SHP77 (cell line): ENCODE measurements around the gene UQCRC1.

Source experiments
- DNase-seq, 2 experiments: peaks; one replicate each; lab custom pipeline; 2025; lab: John Stamatoyannopoulos, UW

UQCRC1 gene

DNA sequence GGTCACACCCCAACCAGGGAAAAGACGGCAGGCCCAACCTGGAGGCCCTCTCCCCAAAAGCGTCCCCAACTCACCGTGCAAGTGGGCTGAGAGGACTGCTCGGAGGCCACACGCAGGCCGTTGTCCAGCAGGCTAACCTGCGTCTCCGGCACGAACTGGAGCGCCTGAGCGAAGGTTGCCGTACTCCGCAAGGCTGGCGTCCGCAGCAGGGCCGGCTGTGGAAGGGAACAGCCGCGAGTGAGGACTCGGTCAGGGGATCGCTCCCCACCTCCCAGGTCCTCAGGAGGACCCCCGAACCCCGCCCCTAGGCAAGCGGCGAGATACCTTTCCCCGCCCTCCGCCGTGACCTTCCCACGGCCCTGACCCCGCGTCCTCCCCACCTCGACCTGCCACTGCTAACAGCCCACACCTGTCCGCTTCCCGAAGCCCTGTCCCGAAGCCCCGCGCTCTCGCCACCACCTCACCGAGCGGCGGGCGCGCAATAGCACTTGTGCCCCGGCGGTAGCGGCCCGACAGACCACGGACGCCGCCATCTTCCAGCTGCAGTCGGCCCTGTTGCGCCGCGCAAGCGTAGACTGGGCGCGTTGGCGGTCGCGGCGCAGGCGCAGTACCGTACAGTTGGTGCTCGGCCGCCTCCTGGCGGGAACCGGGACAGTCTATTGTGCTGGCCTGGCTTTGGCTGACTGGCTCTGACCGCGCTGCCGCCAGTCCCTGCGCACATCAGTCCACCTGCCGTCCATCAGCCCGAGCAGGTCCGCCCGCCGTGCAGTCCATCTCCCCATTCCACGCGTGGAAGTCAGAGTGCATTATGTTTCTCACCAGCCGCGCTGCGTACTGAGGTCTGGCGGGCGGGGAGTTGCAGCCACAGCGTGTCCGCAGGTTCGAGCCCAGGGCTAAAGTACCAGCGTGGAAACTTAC is at the start of gene UQCRC1:
UQCRC1 (minus strand) TSS at position 559 of the 918 bp plus-strand sequence; CDS start at position 533, 26 bp downstream.
- DNase-seq: peak; percentile 82 to 87

DNA sequence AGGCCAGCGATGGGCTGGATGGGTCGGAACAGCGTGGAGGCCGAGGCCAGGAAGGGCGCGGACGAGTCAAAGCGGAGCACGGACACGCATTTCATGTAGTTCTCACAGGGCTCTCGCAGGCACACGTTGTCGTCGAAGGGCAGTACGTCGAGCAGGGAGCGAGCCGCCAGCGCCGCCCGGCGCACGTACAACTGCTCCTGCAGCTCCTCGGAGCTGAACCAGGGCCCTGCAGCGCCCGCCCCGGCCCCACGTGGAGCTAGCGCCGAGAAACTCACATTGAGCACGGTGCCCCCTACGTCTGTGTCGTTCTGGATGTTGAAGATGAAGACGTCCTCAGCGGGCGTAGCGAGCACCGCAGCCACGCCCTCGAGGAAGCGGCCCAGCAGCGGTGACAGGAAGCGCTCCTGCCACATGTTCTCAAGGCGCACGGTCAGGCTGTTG is 47.4 kb upstream of the UQCRC1 start:
- no peak for DNase-seq

DNA sequence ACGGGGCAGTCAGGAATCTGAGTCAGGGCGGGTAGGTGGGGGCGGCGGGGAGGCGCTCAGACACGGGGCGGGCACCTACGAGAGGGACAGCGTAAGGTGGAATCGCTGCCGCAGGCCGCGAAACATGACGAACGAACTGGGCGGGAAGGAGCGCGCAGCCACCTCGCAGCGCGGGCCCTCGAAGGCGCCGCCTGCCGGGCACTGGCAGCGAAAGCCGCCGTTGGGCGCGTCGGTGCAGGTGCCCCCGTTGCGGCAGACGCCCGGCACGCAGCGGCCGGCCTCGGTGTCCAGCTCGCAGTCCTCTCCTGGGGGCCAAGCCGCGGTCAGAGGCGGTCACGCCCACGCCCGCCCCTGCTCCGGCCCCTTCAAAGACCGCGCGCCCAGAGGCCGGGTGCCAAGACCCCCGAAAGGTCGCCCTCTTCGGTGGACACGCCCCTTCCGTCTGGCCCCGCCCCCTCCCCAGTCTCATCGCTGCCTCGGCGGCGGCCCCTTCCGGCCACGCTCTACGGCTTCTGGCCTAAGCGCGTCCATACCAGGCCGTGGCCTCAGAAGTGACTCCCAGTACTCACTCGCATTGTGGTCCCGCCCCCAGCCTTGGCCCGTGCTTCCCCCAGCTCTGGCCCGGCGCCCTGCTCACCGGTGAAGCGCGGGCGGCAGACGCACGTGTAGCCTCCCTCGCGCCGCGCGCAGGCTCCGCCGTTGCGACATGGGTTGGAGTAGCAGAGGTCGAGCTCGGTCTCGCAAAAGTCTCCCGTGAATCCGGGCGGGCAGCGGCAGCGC is 46.8 kb upstream of the UQCRC1 start:
- DNase-seq: no peak

DNA sequence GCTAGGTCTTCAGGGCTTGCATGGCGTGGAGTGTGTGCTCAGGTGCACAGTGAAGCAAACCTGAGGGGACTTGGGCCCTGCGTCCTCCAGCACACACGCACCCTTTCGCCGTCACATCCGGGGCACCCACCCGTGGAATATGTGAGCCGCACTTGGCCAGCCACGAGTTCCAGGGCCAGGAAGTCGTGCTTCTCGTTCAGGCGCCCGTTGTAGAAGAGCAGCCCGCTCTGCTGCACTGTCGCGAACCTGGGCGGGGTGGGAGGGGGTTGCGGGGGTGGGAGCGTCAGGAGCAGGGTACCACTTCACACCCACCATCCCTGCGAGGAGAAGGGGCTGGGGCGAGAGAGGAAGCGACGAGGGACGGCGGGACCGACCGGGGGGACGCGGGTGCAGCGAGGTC is 46.2 kb upstream of the UQCRC1 start:
- DNase-seq: no peak

DNA sequence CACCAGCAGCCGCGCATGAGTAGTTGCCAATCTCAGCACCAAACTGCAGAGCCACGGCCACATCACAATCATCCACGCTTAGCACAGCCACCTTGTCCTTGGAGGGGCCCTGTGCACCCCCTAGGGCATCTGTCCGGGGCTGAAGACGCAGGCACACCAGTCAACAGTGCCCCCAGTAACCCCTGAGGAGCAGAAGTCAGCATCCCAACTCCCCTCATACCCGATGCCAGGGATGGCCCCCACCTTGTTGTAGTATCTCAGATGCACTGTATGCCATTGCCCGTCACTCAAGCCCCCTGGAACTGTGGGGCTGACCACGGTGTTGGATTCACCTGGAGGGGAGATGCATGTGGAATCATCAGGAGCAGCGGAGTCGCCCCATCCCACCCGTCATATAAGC is 45.6 kb upstream of the UQCRC1 start:
- DNase-seq: no peak

DNA sequence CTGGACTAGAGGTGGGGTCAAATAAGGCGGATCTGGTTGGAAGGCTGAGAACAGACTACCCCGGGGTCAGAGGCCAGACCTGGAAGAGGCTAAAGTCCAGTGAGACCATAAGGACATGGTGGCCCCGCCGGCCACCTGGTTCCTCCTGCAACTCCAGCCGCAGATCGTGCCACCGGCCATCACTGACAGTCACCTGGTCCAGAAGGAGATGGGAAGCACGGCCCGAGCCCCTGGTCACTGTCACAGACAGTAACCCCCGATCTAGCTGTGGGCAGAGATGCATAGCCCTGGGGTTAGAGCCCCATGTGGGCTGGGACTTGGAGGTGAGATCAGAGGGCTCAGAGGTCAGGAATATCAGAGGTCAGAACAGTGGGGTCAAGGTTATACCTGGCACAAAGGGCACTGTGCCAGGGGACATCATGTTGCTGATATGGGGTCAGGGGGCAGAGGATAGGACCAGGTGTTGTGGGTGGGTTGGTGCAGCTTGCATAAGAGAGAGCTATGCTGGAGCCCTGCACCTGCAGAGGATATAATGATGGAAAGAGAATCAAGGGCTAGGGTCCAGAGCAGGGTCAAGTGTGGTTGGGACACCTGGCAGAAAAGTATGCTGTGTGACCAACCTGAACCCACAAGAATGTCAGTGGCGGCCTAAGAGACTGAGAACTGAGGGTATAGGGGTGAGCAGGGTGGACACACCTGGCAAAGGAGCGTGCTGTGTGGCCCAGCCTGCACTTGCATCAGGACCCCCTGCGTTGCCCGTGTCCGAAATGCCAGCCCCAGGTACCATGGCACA is 43.7 kb upstream of the UQCRC1 start:
- DNase-seq: no peak

DNA sequence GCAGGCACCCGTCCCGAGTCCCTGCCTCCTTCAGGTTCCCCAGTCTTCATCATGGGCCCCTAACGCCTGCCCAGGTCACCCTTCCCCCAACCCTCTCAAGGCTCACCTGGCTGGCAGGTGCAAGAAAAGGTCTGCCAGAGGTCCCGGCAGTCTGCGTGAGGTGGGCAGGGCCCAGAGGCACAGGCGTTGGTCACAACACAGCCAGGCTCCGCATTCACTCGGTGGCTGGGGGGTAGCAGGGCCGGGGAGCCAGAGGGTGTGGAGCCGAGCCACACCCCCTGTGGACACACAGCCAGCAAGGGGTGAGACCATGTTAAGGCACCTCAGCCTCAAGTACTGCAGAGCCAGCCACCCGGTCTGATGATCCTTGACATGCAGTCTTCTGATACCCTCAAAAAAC is 42.3 kb upstream of the UQCRC1 start:
- no peak for DNase-seq

DNA sequence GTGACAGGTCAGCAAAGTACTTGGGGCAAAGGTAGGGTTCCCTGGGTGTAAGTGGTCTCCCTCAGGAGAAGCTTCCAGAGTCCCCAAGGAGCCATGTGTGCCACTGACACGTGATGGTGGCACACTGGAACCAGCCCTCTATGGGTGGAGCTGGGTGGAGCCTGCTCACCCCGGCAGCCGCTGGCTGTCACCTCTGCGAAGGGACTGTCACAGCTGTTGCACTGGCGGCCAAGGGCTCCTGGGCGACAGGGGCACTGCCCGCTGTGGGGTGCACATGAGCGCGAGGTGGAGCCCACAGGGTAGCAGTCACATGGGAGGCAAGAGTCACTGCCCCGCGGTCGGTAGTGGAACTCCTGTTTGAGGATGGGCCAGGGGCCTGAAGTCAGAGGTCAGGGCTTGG is 41.3 kb upstream of the UQCRC1 start:
- DNase-seq: no peak

DNA sequence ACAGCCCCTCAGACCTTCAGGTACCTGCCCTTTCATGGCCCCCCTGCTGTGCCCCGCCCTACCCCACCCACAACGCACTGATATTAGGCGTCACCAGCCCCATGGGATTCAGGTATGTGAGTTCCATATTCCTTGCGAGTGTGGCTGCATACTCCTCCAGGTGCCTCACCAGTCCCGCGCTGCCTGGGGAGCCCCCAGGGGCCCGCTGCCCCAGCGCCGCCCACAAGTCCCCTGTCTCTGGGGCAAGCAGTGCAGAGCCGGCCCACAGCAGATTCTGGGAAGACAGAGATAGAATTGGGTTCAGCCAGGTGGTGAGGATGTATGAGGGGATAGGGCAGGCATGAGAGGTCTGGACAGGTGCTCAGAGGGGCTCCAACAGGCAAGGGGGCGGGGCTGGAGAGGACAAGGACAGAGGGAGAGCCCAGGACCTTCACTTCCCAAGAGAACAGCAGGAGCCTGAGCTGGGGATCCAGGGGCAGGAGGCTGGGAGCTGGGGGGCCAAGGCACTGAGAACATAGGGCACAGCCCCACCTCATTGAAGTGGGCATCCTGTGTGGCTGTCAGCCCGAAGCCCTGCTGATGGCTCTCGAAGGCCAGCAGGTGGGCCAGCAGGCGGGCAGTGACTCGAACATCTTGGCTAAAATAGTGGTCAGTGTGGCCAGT is 38.9 kb upstream of the UQCRC1 start:
- DNase-seq: no peak

DNA sequence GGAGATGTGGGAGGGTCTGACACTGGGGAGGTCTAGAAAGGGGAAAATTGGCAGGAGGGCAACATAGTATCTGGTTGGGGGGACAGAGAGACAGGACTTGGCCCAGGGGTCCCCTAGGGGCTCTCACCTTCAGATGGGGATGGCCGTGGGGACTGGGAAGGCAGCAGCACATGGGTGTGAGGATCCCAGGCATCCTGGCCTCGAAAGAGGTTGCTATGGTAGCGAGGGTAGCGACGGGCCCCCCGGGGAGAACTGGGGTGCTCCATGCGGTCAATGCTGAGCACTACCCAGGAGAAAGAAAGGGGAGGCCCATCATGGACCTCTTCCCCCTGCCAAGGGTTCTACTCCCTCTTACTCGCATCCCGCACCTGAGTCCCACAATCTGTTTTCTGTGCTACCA is 38.3 kb upstream of the UQCRC1 start:
- no peak for DNase-seq

DNA sequence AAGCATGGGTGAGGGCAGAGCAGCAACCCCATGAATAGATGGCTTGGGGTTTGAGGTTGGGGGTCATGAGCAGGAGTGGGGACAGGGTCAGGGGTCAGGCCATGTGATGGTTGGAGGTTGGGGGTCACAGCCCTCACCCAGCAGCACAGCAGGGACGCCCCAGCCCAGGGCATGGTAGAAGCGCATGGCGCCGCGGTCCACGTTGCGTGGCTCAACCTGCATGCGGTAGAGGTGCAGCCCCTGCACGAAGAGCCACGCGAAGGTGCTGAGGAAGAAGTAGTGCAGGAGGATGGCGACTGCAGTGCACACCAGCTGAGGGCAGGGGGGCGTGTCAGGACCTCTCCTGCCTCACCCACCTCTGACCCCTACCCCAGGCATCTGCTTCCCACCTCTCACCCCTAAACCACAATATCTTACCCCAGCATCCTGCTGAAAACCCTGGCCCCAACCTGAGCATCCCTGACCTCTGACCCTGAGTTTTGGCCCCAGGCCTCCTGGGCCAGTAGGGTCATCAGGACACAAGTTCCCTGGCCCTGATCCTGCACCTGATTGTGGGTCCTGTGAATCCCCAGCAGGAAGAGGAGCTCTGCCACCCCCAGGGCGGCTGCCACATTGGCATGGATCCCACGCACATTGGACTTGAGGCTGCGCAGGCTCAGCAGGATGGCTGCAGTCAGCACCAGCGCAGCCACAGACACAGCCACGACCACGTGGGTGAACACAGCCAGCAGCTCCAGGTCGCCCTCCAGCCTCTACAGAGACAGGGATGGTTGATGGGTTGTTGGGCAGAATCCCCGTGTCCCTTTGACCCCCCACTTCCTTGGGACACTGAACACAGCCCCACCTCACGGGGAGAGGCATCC is 35.7 kb upstream of the UQCRC1 start:
- no peak for DNase-seq

DNA sequence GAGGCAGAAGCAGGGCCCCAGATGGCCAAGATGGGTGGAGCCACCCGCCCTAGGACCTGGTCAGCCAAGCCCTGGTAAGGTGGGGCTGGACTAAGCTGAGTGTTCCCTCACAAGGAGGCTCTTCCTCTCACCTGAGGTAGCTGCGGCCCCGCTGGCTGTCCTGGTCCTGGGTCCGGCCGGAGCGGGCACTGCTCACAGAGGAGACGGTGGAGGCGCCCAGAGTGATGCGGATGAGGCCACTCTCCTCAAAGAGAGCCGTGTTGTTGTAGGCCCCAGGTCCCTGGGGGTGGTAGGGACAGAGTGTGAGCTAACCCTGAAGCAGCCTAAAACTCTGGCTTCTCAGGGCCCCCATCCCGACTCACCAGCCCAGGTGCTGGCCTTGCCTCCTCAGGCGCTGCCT is 33.2 kb upstream of the UQCRC1 start:
- DNase-seq: no peak

DNA sequence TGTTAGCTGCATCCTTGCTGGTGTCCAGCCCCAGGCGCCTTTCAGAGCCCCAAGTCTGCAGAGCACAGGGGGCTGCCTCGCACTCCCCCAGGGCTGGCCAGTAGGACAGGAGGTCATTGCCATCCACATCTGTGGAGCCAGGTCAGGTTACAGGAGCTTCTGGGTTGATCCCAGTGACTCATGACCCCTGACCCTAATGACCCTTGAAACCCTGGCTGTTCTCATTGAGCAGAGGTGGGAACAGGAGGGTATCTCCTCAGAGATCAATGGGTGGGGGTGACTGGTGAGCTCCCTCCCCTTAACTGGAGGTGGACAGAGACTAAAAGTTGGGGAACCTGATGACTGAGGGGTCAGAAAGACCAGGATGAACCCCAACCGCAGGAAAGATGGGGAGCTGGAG is 31.9 kb upstream of the UQCRC1 start:
- no peak for DNase-seq

DNA sequence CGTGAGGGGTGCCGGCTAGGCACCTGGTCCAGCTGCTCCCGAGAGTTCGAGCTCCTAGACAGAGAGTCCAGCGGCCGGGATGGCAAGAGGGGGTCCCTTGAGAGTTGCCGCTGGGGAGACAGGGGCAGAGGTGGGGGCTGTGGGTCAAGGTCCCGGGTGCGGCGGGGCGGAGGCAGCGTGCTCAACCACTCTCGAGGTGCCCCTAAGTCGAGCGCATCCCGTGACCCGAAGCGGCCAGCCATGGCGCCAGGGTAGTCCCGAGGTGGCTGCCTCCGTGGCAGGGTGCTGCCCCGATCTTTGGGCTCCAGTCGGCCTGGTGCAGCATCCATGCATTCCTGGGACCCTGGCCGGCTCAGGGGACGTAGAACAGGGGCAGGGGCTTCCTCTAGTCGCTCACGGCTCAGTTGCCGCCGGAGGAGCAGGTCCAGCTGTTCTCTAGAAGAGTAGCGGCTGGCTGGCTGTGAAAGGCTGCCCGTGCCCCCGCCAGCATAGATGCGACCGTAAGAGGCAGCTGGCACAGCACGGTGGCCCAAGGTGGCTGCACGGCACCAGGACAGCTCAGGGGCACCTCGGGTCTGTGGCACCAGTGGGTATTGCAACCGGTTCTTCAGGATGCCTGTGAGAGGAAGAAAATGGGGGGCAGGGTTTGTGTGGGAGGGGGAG is 30.6 kb upstream of the UQCRC1 start:
- DNase-seq: no peak

DNA sequence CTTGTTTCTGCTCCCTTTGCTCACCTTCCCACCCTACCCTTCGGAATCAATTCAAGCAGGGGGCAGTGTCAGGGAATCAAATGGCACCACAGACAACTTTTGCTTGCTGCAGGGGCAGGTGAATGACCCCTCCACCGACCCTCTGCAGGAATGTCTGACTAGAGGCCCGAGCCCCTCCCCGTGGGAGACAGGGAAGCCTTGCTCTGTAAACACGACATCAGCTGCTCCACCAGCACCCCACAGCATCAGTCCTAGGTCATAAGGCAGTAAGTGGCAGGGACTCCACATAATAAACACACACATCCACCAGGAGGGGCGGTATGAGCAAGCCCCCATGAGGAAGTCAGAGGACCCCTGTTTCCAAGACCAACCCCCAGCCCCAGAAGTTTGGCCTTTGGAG is 27.9 kb upstream of the UQCRC1 start:
- DNase-seq: no peak

DNA sequence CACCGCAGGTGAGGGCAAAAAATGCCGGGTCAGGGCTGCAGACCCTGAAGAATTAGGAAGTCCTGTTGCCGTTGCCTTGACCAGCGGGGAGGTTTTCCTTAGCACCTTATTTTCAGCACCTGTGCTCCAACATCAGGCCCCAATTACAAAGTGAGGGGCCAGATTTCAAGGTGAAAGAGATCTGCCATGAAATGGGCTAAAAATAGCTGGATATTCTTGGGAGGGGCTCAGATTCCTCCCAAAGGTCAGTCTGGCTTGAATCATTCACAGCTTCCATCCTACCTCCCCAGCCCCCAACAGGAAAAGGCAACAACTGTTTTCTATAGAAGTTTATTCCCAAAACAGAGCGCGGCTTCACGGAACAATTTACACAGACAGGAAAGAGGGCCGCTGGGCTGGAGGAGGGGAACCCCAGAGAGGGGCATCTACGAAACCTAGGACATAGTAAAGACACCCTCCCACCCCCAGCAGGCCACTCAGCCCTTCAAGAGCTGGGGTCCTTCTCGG is 26.8 kb upstream of the UQCRC1 start:
- no peak for DNase-seq

DNA sequence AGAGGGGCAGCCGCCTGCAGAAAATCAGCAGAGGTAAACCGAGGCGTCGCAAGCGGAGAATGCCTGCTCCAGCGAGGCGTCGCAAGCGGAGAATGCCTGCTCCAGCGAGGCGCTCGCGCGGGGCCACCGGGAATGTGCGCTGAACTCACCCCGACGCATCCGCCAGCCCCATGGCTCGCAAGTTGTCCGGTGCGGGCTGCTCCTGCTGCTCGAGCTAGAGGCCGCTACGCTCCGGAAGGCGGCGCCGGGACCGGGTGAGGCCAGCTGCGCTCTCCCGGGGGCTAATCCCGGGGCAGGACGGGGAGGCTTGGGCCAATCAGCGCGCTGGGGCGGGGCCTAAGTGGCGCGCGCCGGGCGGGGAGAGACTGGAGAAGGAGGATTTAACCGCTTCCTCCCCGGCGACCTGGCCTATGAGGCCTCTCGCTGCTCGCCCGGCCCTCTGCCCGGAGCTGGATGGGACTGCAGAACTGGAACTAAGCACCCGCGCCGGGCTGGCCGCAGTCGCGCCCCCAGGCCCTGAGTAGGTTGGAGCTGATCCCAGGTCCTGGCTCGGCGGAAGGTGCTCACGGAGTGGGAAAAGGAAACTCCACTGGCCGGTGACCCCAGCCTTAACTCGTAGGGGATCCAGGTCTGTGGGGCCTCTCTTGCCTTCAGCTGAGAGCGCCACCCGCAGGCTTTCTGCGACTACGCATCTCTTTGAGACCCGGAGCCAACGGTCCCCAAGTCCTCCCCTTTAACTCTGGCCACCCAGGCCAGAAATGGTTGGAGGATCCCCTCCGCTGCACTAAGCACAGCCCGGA is 26.0 kb upstream of the UQCRC1 start, which contains the start of gene SLC26A6:
SLC26A6 (minus strand) TSS at position 240 of the 800 bp plus-strand sequence; CDS start at position 172, 68 bp downstream.
- peak; percentile 91 to 95 for DNase-seq

DNA sequence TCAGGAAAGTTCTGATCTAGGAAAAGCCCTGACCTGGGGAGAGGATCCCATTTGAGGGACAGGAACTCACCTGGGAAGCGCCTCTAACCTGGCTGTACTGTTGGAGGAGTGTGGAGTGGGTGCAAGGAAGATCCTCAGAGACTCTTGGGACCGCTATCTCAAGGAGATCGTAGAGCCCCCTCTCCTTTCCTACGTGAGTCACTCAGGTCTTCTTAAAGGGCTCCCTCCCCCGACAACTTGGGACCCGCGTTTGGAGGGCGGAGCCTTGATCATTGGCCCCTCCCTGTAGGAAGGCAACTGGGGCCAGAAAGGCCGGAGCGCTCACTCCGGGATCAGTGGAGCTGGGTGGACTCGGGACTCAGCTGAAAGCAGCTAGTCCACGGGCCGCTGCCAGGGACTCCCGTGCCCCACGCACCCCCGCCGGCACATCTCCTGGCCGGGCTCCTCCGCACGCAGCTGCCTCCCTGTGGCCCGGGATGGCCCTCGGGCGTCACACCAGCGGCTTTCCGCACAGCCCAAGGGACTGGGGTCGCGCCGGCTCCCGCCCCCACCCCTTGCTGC is 25.3 kb upstream of the UQCRC1 start:
- DNase-seq: peak; percentile 28 to 35

DNA sequence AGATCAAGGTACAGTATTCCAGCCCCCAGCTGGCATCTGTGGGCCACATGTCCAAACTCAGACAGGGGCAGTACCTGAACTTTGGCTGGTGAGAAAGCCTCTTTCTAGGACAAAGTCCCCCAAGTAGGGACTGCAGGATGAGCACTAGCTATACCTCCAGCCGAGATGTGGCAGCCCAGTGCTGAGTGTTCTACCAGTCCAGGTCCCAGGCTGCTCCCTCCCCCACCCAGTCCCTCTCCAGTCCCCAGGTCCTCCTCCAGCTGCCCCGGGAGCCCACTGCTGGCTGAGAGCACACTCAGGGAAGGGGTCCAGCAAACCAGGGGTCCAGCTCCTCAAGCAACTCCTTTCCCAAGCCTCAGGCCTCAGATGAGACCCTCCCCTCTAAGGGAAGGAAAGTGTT is 24.3 kb upstream of the UQCRC1 start:
- no peak for DNase-seq
